HepG2 (cell line): ENCODE results near the gene MAN2A2. TPM values are rescaled to one million over a fixed set of nuclear protein-coding genes. Genes with fewer than 3 reads are reported as not detected.

ENCODE experiments used
- ATAC-seq: fragments of 200-7000 bp; cut with Tn5 transposase; 3 replicates; pipeline ENCODE4 v1.9.1; 2020; ENCODE audit warnings: mild to moderate bottlenecking, moderate library complexity
- BruUV-seq: library from RNA; stranded (reverse); fragments of 400-500 nt; replicated peaks from 2 replicates; lab custom pipeline; 2021; lab: Mats Ljungman, UMichigan
- CTCF ChIA-PET: fragments of 300-600 bp; formaldehyde crosslinking; extraction: SDS; loops from one replicate; lab custom pipeline; 2021; ENCODE audit warnings: low total read pairs, inconsistent platforms, low intra/inter-chr PET ratio; lab: Yijun Ruan, JAX
- POLR2A ChIA-PET: fragments of 350-600 bp; sonication (Branson Sonifier 250); formaldehyde crosslinking; loops from one replicate; lab custom pipeline; 2020; ENCODE audit warnings: antibody characterized with exemption, inconsistent platforms; lab: Yijun Ruan, JAX
- DNase-seq: peaks from one replicate; pipeline ENCODE4 v3.0.0-alpha.2; 2015; ENCODE audit warnings: low spot score
- FAIRE-seq: peaks from 3 replicates; lab custom pipeline; 2011; peaks lifted over from hg19 to GRCh38; lab: Jason Lieb, UNC
- H2AFZ ChIP-seq: one replicate; pipeline ENCODE4 v1.6.1; 2011; ENCODE audit warnings: low read length, inconsistent platforms
- H3K27ac ChIP-seq: fragments of 300-600 bp; 3 replicates; pipeline ENCODE4 v1.8.0; 2011; ENCODE audit warnings: mixed run types, mild to moderate bottlenecking, mixed read lengths, low read length, inconsistent platforms; ENCODE audit not compliant: insufficient read depth; ENCODE audit errors: extremely low read length
- H3K27me3 ChIP-seq, 2 experiments: fragments of 200-600 bp in 1 of 2; 2 replicates in 1 of 2; 3 replicates in 1 of 2; pipeline versions ENCODE4 v1.6.0 to v1.8.0; 2011; ENCODE audit warnings: low read length in 2 of 2, mild to moderate bottlenecking in 2 of 2, moderate library complexity in 2 of 2, inconsistent platforms in 1 of 2; ENCODE audit not compliant: insufficient read depth in 2 of 2, control insufficient read depth in 1 of 2
- H3K36me3 ChIP-seq, 2 experiments: fragments of 200-600 bp in 1 of 2; replicated peaks in 1 of 2; 2 replicates in 1 of 2; 3 replicates in 1 of 2; pipeline versions ENCODE4 v1.5.1 to v1.8.0; 2011; ENCODE audit warnings: low read length in 2 of 2, inconsistent platforms in 1 of 2; ENCODE audit not compliant: insufficient read depth in 2 of 2, control insufficient read depth in 1 of 2
- H3K4me1 ChIP-seq: 2 replicates; pipeline ENCODE4 v1.5.1; 2012; ENCODE audit warnings: low read length, inconsistent platforms; ENCODE audit not compliant: insufficient read depth
- H3K4me2 ChIP-seq: 2 replicates; pipeline ENCODE4 v1.6.0; 2011; ENCODE audit warnings: low read depth, low read length, inconsistent platforms
- H3K4me3 ChIP-seq, 3 experiments: fragments of 200-600 bp in 1 of 3; sonication (generic), shearing (Covaris generic) in 1 of 3; replicated peaks in 1 of 3; 2 replicates each; pipeline ENCODE4 v1.5.1; 2011 to 2016; ENCODE audit warnings: low read length in 3 of 3, inconsistent platforms in 2 of 3, low read depth in 2 of 3, mild to moderate bottlenecking in 2 of 3, control low read depth in 1 of 3, mixed read lengths in 1 of 3; ENCODE audit not compliant: insufficient read depth in 1 of 3
- H3K79me2 ChIP-seq: one replicate; pipeline ENCODE4 v1.6.1; 2011; ENCODE audit warnings: low read length, inconsistent platforms; ENCODE audit not compliant: insufficient read depth
- H3K9ac ChIP-seq: 2 replicates; pipeline ENCODE4 v1.6.0; 2011; ENCODE audit warnings: mild to moderate bottlenecking, low read depth, low read length, inconsistent platforms; ENCODE audit not compliant: insufficient read depth
- H3K9me3 ChIP-seq: 2 replicates; pipeline ENCODE4 v1.5.1; 2012; ENCODE audit warnings: mild to moderate bottlenecking, low read length
- H4K20me1 ChIP-seq: 2 replicates; pipeline ENCODE4 v1.6.0; 2011; ENCODE audit warnings: inconsistent platforms, mild to moderate bottlenecking, low read length, moderate library complexity; ENCODE audit not compliant: insufficient read depth
- POLR2A ChIP-seq, 2 experiments: IDR thresholded peaks; 2 replicates each; pipeline ENCODE4 v1.6.1; 2011; ENCODE audit warnings: low read depth in 2 of 2, low read length in 2 of 2, mild to moderate bottlenecking in 1 of 2, moderate library complexity in 1 of 2; ENCODE audit not compliant: insufficient read depth in 1 of 2
- RBM22 ChIP-seq: fragments of 200-400 bp; formaldehyde crosslinking; optimal IDR thresholded peaks from 2 replicates; pipeline ENCODE3; 2017; ENCODE audit warnings: mild to moderate bottlenecking, low read length, moderate library complexity
- WGBS: methylation state at CpG from one replicate; pipeline ENCODE4 v1.1.6; 2017; ENCODE audit warnings: low lambda C conversion rate; 5-methylcytosine and 5-hydroxymethylcytosine counted together
- in situ Hi-C: cut with HindIII; loops from 2 replicates; pipeline ENCODE4 v1.10.0; 2017; ENCODE audit warnings: low pct_unique_long_range_greater_than_20kb; ENCODE audit not compliant: extremely low pct_ligation_motif_present
- intact Hi-C: fragments of 100-400 bp; cut with micrococcal nuclease; formaldehyde crosslinking; loops from one replicate; pipeline ENCODE4 v1.10.0; 2022; ENCODE audit not compliant: unreplicated experiment
- polyA plus RNA-seq, 8 experiments: library from polyadenylated mRNA; depleted of rRNA in 3 of 8; stranded (reverse) in 7 of 8; unstranded in 1 of 8; fragments of >200 nt; fragmentation: Illumina TruSeq in 4 of 8; extraction: Trizol in 4 of 8; gene quantifications; 2 replicates each; pipeline versions ENCODE4 v1.2.1 to v1.2.3, GENCODE V29; 2011 to 2016; ENCODE audit warnings: low read depth in 4 of 8, missing spikeins in 1 of 8, mixed read lengths in 1 of 8; ENCODE audit not compliant: insufficient read depth in 1 of 8
- total RNA-seq, 5 experiments: library from RNA; depleted of rRNA; stranded (reverse); fragments of >200 nt; fragmentation: Illumina TruSeq; extraction: Trizol; gene quantifications; 2 replicates each; pipeline ENCODE4 v1.2.3, GENCODE V29; 2016; ENCODE audit warnings: low read depth in 1 of 5
- TF ChIP-seq, protein P1 (sequence below): sonication (generic); formaldehyde crosslinking; IDR thresholded peaks from 2 replicates; pipeline ENCODE4 v1.4.0; 2020; ENCODE audit warnings: low read depth, missing genetic modification reagents

MAN2A2 gene
- total and polyA plus RNA-seq, 2 of the 13 experiments (the other 11 are each of a cell fraction or from before 2014, with no cell fraction given), result 17.5 to 51.5 TPM

DNA sequence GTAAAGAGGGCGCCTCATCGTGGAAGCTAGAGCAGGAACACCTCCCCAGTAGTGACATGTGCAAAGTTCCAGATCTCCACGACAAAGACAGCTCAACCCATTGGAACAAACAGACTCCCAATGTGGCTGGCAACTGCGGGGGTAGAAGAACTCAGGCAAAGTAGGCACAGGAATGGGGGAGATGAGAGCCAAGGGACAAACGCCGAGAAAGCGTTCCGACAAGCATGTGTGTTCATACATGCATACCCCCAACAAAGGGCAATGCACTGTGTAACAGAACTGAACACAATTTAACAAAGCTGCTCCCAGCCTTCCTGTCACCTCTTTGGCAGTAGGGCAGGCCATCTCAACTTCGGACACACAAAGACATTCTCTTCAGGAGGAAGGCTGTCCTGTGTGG lies 63.2 kb downstream of the MAN2A2 start:
- in situ Hi-C loops, result no loop called here
- Histone ChIP-seq H3K27ac (no peak overlapping the region), H3K4me1 (no peaks in the 10 kb centered on the region)

More for the DNA sequence above, 63.2 kb downstream of the MAN2A2 start:
- FAIRE-seq (no peak), DNase-seq (no peak), ATAC-seq (no peak)
- Histone ChIP-seq H3K36me3 (peaks cover 18 to 69% of the 10 kb centered on the region in 2 experiments), H3K79me2 (no peaks in the 10 kb centered on the region), H3K4me2 (no peak overlapping the region), H3K4me3 (no peak overlapping the region), H3K27me3 (no peaks in the 10 kb centered on the region), H4K20me1 (no peaks in the 10 kb centered on the region; the same call in 1 of the 2 replicates), H2AFZ (no peak overlapping the region), H3K9ac (no peak overlapping the region), H3K9me3 (no peaks in the 10 kb centered on the region)
- CTCF ChIA-PET, result no interaction called here
- POLR2A ChIA-PET, result interaction anchor here (1.3 kb wide), 1 partner anchor 12 kb away, joined by 3 read pairs; the partner anchor contains the start of gene RCCD1
- BruUV-seq, result TSS peak; percentile 32
- intact Hi-C loops, result no loop called here
- WGBS, result 96% methylated on average over 9 of the region's 9 CpGs
- TF ChIP-seq POLR2A (IDR thresholded peaks at IDR 0.05; ENCODE audit: insufficient read depth in 1 of 2, low read depth in 2 of 2, low read length in 2 of 2), result peak in 1 of 2 experiments; percentile 31; a peak in 1 of 4 replicates
- TF ChIP-seq RBM22, result peak; percentile 78
- TF ChIP-seq, protein P1, sequence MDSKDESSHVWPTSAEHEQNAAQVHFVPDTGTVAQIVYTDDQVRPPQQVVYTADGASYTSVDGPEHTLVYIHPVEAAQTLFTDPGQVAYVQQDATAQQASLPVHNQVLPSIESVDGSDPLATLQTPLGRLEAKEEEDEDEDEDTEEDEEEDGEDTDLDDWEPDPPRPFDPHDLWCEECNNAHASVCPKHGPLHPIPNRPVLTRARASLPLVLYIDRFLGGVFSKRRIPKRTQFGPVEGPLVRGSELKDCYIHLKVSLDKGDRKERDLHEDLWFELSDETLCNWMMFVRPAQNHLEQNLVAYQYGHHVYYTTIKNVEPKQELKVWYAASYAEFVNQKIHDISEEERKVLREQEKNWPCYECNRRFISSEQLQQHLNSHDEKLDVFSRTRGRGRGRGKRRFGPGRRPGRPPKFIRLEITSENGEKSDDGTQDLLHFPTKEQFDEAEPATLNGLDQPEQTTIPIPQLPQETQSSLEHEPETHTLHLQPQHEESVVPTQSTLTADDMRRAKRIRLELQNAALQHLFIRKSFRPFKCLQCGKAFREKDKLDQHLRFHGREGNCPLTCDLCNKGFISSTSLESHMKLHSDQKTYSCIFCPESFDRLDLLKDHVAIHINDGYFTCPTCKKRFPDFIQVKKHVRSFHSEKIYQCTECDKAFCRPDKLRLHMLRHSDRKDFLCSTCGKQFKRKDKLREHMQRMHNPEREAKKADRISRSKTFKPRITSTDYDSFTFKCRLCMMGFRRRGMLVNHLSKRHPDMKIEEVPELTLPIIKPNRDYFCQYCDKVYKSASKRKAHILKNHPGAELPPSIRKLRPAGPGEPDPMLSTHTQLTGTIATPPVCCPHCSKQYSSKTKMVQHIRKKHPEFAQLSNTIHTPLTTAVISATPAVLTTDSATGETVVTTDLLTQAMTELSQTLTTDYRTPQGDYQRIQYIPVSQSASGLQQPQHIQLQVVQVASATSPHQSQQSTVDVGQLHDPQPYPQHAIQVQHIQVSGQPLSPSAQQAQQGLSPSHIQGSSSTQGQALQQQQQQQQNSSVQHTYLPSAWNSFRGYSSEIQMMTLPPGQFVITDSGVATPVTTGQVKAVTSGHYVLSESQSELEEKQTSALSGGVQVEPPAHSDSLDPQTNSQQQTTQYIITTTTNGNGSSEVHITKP, result no peak
